GM23248 (cell line): ENCODE data around the gene FBXW8.

Source experiments
- EZH2 ChIP-seq: fragments of 200-600 bp; sonication (generic); IDR thresholded peaks from 2 replicates; pipeline ENCODE4 v1.6.1; 2018; ENCODE audit warnings: antibody characterized with exemption, mild to moderate bottlenecking; ENCODE audit not compliant: insufficient read depth, poor library complexity, severe bottlenecking
- EZH2phosphoT487 ChIP-seq: fragments of 200-600 bp; sonication (generic); IDR thresholded peaks from 2 replicates; pipeline ENCODE4 v1.6.1; 2018; ENCODE audit warnings: antibody characterized with exemption, moderate library complexity, mild to moderate bottlenecking, low read depth; ENCODE audit not compliant: insufficient read depth

DNA sequence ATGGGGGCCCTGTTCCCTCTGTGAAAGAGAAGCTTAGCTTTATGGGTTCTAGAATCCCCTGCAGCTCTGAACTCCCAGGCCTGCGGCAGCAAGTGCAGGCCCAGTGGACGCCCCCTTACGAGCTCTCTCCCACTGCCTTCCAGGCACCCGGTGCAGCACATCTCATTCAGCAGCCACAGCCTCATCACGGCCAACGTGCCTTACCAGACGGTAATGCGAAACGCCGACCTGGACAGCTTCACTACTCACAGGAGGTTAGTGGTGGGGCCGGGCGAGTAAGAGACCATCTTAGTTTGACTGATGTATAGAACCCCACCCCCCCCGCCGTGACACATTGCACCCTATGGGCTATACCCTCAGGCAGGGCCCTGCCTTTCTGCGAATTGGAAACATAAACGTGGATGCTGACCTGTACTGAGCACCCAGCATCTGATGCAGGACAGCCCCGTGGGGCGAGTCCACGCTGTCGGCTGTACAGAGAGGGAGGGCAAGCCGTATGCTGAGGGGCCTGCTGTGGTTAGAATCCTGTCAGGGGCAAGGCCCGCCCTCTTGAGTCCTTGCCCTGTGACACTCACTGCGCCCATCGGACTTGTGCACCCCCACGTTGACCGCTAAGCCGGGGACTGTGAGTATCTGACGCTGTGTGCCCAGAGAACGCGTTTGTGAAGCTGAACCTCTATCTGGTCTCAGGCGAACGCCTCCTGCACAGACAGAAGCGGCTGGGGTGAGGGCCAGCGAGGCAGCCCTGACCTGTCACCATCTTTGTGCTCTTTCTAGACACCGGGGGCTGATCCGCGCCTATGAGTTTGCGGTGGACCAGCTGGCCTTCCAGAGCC is 116.7 kb downstream of the FBXW8 start:
- TF ChIP-seq EZH2 (no peak), EZH2phosphoT487 (no peak)
